ENCODE results near the gene CNOT6L. TPM values are rescaled to one million over a fixed set of nuclear protein-coding genes. Genes with fewer than 3 reads are reported as not detected.

CNOT6L gene
- total RNA-seq, 4 donors from 2014 or later = 21.3 to 41.6 (median 31.5) TPM

- ATAC-seq (ENCODE audit: low FRiP score) = no peak
- DNase-seq (ENCODE audit: low spot score) = no peak
- TF ChIP-seq CTCF (IDR thresholded peaks at IDR 0.05) = no peak
Observed at GRCh38 chr4:77765720-77766119, 53.4 kb downstream of the CNOT6L start.

DNA sequence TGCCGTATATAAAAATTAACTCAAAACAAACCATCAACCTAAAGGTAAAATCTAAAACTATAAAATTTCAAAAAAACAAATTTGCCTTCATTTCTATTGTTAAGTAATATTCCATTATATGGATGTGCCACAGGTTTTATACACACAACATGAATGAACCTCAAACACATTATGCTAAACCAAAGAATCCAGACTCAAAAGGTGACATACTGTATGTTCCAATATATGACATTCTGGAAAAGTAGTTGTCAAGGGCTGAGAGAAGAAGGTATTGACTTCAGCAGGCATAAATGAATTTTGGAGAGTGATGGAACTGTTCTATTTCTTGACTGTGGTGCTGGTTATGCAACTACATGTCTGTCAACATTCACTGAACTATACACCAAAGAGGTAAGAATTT, 56.6 kb downstream of the CNOT6L start:
- TF ChIP-seq CTCF (IDR thresholded peaks at IDR 0.05) = no peak
- ATAC-seq (ENCODE audit: low FRiP score) = no peak

GRCh38 chr4:77761595-77761994, 57.6 kb downstream of the CNOT6L start:
- ATAC-seq (ENCODE audit: low FRiP score) = no peak
- no peak for TF ChIP-seq CTCF (IDR thresholded peaks at IDR 0.05)
- DNase-seq (ENCODE audit: low spot score) = no peak

More for the DNA sequence above, 56.6 kb downstream of the CNOT6L start:
- DNase-seq (ENCODE audit: low spot score) = no peak

DNA sequence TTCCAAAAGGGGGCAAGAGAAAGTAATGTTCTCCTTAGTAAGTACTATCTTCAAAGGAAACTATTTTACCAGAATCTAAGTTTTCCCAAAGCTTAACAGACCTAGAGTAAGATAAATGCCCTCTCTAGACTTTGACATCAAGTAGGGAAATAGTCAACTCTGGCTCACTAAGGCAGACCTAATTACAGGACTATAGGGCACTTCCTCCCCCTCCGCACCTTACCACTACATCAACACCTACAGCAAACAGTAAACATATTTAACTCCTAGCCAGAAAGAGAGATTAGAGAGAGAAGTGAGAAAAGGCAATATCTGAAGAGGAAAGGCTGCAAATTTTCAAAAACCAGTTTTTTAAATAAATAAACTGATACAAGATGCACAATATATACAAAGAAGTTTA, 60.4 kb downstream of the CNOT6L start:
- TF ChIP-seq CTCF (IDR thresholded peaks at IDR 0.05) = no peak
- ATAC-seq (ENCODE audit: low FRiP score) (no peak), DNase-seq (ENCODE audit: low spot score) (no peak)

DNA sequence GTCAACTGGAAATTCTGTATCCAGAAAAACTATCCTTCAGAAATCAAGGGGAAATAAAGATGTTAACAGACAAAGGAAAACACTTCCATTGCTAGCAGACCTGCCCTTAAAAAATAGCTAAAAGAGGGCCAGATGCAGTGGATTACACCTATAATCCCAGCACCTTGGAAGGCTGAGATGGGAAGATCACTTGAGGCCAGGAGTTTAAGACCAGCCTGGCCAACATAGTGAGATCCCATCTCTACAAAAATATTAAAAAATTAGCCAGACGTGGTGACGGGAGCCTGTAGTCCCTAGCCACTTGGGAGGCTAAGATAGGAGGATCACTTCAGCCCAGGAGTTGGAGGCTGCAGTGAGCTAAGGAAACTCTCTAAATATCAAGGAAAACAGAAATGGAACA, 67.4 kb downstream of the CNOT6L start:
- ATAC-seq (ENCODE audit: low FRiP score) = no peak
- TF ChIP-seq CTCF (IDR thresholded peaks at IDR 0.05) = no peak

GRCh38 chr4:77745792-77746191, 73.4 kb downstream of the CNOT6L start:
- DNase-seq (ENCODE audit: low spot score) = no peak
- no peak for TF ChIP-seq CTCF (IDR thresholded peaks at IDR 0.05)
- ATAC-seq (ENCODE audit: low FRiP score) = no peak

More for the DNA sequence above, 67.4 kb downstream of the CNOT6L start:
- DNase-seq (ENCODE audit: low spot score) = no peak

GRCh38 chr4:77742054-77742453, 77.1 kb downstream of the CNOT6L start:
- no peak for TF ChIP-seq CTCF (IDR thresholded peaks at IDR 0.05)
- peak; percentile 54 for ATAC-seq (ENCODE audit: low FRiP score)

More at GRCh38 chr4:77742054-77742453, 77.1 kb downstream of the CNOT6L start:
- no peak for DNase-seq (ENCODE audit: low spot score)
